GM12872 (cell line): ENCODE results near the gene LARGE1.

Source experiments
- CTCF ChIP-seq: IDR thresholded peaks from 3 replicates; pipeline ENCODE4 v1.5.1; 2011; ENCODE audit warnings: low read depth, mild to moderate bottlenecking, low read length, moderate library complexity; ENCODE audit not compliant: insufficient read depth

LARGE1 gene

GRCh38 chr22:33807470-33807869 is 112.8 kb downstream of the LARGE1 start:
- no peak for TF ChIP-seq CTCF

DNA sequence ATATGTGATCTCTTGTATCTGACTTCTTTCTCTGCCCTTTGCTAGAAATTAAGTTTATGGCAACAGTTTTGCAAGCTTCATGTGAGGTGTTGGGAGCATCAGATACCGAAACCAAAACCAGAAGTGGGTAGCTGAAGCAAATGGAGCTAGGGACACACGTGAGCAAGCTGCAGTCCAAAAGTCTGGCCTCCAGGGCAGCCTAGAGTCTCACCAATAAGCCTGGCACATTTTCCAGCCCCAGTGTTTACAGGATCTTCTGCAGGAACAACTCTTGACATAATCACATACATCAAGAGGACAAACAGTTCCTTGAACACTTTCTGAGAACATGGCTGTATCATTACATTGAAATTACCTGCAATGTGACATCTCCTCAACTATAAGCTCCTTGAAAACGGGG is 114.1 kb downstream of the LARGE1 start:
- no peak for TF ChIP-seq CTCF

DNA sequence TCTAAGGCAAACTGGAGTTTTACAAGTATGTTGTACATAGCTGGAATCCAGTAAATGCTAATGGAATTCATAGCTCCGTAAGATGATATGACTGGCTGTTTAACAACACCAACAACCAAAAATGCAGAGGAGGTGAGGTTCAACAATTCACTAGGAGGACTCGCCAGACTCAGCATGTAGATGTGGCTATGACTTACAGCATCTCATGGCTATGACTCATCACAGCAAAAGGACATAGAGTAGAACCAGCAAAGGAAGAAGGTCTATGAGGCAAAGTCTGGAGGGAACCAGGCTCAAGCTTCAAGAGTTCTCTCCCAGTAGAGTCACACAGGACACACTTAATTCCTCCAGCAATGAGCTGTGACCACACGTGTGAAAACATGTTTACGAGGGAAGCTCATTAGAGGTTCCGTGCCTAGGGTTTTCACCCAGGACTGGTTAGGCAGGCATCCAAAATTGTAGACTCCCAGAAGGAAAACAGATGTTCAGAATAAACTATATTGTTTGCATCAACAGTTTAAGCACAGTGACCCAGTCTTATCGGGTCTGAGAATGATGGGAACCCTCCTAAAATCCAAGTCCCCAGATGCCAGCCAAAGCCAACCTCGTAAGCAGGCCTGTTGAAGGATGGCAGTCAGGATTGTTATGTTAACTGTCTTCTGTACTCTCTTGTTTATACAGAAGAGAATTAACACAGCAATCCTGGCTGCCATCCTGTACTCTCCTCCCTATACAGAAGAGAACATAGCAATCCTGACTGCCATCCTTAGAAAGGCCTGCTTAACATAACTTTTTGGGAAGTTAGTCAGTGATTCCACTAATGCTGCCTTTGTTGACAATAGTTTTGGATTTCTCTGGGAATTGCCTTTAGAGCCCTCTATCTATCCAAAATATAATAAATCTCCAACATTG is 116.6 kb downstream of the LARGE1 start:
- no peak for TF ChIP-seq CTCF

DNA sequence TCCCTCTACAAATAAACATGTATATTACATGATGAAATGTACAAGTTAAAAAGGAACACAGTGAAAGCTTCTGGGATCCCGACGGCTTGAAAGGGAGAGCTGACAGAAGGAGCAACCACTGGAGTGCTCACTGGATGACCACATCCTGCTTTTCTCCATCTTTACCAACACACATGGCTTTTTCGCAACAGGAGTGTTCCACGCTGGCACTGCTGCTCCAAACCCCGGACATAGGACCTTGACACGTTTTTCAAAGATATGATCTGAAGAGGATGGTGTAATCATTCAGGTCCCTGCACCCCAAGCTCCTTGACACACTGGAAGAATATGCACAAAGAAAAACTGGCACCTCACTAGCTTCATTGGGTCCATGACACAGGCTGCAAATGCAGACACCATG is 121.9 kb downstream of the LARGE1 start:
- no peak for TF ChIP-seq CTCF

GRCh38 chr22:33796494-33796893 is 123.8 kb downstream of the LARGE1 start:
- no peak for TF ChIP-seq CTCF

GRCh38 chr22:33793475-33793874 is 126.8 kb downstream of the LARGE1 start:
- no peak for TF ChIP-seq CTCF

DNA sequence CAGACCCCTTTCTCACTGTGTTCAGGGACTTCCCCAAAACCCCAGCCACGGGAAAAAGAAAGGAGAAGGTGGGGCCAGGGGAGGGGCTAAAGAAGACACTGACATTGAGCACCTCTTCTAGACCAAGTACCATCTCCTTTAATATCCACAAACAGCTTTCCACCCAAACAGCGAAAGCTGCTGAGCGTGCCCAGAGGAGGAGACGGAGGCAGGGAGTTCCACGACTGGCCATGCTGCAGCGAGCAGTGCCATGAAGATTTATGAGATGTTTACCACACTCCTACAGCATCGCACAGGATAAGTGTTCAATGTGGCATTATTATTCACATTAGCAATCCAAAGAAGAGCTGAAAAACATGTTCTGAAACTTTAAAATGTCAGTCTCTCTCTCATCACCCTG is 127.4 kb downstream of the LARGE1 start:
- TF ChIP-seq CTCF = no peak
